8988T (cell line): ENCODE results near the gene PROS1.

Experiments used
- DNase-seq: peaks from one replicate; pipeline ENCODE4 v3.0.0; 2011

PROS1 gene

DNA sequence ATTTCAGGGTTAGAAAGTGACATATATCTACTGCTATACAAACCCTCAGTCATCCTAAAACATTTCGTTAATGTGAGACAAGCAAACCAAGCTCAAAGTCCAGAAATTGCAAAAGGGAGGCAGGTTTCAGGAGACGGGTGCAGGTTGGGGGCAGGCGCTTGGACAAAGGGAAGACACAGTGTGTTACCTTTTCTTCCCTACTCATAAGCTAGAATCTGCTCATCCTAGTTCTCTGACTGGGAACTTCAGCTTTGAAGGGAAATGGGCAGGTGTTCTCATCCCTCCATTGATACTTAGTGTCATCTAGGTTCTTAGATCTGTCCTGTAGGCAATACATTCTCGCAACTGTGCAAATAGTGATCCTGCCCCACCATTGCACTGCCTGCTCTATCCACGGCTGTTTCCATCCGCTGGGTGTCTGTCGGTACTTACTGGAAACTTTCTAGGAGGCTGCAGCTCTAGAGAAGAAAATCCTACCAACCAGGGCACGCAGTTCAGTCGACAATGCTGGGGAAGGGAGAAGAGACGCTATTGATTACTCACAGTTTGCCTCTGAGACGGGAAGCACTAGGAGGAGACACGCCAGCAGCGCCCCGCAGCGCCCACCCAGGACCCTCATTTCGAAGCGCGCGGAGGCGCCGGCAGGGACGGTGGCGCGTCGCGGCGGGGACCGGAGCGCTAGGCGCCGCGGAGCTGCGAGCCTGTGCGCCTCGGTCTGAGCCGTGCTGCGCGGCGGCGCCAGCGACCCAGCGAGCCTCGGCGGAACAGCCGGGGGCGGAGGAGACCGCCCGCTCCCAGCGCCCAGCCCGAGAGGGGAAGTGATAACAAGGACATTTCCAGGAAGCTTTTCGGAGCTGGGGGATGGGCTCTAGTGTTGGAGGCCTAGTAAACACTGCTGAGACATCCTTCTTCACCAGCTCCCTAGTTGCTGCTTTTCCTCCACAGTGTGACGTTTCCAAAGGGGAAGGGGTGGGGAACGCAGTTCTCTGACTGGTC is at the start of gene PROS1:
Gene PROS1, minus strand, starts transcription at position 766 of the 996 bp plus-strand sequence. Its CDS starts 147 bp downstream, at position 619.
- DNase-seq = peak; percentile 40

DNA sequence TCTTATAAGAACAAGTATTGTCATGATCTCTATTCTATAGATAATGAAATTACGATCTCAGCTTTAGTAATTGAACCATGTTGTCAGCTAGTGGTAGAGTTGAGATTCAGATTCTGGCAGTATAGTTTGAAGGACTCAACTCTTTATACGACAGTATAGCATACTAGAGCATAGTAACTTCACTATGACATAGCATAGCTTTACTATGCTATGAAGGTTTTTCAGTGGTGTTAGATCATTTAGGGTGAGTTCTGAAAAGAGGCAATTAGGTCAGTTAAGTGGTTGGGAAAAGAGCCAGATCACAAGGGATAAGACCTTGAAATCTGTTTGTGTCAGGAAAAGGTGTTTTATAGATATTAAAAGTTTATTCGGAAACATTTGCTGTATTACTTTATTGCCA is 46.6 kb upstream of the PROS1 start:
- no peak for DNase-seq

DNA sequence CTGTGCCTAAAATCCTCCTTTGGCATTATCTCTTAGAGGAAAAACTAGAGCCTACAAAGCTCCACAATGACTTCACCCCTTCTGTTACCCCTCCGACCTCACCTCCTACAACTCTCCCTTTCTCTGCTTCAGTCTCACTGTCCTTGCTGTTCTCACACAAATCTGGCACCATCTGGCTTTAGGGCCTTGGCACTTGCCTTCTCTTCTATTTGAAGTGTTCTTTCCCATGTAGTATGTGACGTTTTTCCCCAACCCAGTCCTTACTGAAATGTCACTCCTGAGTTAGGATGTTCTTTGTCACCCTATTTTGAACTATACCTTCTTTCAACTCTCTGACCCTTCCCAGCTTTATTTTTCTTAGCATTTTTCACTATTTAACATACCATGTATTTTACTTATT is 46.0 kb upstream of the PROS1 start:
- no peak for DNase-seq

DNA sequence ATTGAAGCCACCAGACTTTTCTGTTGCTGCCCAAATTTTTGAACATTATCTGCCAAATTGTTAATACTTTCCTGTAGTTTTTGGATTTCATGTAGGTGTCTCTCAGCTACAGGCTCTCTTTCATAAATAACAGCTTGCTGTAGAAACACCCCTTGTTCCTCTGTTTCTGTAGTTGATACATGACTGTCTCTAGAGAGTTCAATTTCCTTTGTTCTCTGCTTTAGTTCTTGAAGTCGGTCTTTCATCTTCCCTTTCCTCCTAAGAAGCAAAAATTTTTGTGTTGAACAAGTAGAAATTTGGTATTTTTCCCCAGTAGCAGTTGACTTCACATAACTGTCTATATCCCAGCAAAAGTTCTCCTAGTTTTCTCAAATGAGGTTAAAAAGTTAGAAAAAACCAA is 41.3 kb upstream of the PROS1 start:
- DNase-seq = no peak

DNA sequence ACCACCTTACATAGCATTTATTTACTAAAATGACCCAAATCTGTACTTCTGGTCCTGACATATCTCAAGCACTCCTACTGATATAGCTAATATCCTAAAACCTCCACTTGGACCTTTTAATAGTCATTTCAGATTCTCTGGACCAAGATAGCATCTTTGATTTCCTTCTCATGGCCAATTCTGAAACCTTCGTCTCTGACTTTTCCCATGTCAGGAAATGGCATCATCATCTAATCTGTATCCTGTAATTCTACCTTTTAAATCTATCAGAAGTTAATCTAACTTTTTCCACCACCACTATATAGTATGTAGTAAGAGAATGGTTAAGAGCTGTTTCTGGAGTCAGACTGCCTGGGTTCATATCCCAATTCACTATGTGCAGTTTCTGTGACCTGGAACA is 38.5 kb upstream of the PROS1 start:
- no peak for DNase-seq

GRCh38 chr3:94011233-94011711 is 37.6 kb upstream of the PROS1 start:
- DNase-seq = no peak

- DNase-seq = no peak
These were observed 35.9 kb upstream of the PROS1 start for GRCh38 chr3:94009608-94010007.

DNA sequence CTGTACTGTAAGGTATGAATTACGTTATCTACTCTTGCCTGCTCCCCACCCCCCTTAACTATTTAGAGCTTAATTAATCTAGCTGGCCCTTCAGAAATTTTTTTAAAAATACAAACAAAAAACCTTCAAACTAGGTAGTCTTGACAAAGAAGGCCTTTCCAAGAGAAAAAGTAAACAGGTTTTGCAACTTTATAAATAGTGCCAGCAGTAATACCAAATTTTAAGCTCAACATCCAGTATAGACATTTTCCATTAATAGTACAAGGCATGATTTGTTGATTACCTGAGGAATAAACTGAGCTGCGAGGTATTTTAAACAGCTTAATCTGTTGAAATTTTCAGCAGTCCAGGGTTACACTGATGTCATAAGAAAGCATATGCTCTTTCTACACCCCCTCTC is 34.6 kb upstream of the PROS1 start:
- no peak for DNase-seq

- DNase-seq = no peak
These were observed 30.7 kb upstream of the PROS1 start for GRCh38 chr3:94004301-94004910.

DNA sequence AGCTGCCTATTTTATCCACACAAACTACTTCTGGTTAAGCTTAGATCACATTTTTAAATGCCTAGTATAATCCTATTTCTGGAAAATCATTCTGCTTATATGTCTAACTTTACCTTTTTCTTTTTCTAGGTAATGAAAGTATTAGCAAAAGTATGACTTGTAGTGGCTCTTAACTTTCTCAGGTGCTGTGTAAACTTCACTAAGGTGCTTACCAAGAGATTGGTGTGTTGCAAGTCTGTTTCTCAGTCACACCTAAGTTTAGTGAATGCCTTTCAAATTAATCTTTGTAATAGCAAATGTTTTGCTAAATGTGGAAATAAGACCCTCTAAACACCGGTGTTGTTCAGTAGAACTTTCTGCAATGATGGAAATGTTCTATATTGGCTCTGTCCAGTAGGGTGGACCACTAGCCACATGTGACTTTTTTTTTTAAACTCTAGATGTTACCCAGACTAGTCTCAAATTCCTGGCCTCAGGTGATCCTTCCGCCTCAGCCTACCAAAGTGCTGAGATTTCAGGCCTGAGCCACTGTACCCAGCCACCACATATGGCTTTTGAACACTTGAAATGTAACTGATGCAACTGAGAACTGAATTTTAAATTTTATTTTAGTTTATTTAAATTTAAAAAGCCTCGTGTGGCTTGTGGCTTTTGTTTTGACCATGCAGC is 28.3 kb upstream of the PROS1 start:
- DNase-seq = no peak

GRCh38 chr3:94001191-94001590 is 27.5 kb upstream of the PROS1 start:
- no peak for DNase-seq

DNA sequence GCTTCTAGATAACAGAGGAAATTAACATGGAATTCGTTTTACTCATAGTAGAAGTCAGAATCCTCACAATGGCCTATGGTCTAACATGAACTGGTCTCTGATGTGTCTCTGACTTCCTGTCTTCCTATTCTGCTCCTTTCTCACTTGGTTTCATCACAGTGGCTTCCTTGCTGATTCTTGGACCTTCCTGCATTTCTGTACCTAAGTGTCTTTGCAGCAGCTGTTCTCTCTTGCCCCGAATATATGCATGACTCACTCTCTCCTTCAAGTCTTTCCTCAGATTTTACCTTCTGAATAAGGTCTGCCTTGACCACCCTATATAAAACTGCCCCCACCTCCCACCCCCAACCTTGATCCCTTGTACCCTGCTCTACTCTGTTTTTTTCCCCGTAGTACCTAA is 20.4 kb upstream of the PROS1 start:
- DNase-seq = no peak

DNA sequence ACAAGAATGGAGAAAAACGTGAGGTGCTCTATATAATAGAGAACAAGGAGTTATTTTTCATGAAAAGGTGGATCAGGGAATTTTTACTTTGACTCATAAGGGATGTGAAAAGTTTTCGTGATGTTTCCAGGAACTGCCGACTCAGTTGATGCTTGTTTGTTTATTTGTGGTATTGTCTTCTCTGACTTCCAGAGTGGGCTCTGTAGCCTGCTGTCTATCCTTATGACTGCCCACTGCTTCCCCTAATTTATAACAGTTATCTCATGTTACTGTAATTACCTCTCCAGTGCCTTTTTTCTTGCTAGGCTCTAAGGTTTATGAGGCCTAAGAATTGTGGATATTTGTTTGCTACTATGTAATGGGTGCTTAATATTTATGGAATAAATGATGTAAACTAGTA is 18.5 kb upstream of the PROS1 start:
- no peak for DNase-seq

- no peak for DNase-seq
These were observed 17.9 kb upstream of the PROS1 start for GRCh38 chr3:93991631-93992030.

DNA sequence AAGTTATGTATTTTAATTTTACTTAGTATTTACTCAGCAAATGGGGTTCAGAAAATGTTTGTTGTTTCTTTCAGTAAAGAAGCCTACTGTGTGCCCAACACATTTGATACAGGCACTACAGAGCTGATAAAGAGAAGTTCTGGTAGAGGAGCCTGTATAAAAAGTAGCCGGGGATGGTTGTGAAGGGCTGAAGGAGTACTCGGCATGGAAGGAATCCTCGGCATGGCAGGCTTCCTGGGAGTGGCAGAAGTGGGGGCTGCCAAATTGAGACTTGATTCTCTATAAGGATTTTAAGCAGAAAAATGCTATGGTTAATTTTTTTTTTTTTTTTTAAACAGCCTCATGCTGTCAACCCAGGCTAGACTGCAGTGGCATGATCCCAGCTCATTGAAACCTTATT is 15.5 kb upstream of the PROS1 start:
- DNase-seq = no peak

DNA sequence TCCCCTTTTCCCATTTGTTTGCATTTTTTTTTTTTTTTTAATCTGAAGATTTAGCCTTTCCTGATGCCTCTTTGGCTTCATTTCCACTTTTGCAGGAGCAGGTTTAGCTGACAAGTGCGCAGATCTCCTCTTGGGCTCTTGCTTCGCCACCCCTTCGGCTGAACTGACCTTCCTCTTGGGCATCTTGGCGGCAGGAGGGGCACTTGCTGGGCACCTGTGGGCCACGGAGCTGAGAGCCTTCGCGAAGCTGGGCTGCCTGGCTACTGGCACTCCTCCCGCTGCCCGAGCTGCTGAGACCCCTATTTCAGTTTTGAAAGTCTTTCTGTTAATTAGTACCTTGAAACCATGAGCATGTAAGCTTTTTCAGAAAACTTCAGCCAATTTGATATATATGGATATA is 15.1 kb upstream of the PROS1 start:
- no peak for DNase-seq

DNA sequence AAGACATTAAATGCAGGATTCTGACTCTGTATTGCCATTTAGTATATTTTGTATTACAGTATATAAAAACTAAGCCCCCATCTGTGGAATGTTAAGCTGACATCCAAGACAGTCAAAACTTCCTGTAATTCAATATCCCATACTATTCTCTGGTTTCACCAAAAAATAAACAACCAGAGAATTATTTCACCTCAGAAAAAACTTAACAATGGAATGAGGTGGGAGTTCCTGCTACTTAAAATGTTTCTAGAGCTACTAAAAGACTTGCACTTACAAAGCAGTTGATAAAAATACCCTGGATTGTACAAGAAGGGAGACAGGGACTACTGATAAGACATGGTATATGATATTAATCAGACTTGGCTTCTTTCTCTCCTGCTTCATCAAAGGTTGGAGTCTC is 14.6 kb upstream of the PROS1 start:
- no peak for DNase-seq

- DNase-seq = no peak
These were observed 10.9 kb upstream of the PROS1 start for GRCh38 chr3:93984618-93985017.

DNA sequence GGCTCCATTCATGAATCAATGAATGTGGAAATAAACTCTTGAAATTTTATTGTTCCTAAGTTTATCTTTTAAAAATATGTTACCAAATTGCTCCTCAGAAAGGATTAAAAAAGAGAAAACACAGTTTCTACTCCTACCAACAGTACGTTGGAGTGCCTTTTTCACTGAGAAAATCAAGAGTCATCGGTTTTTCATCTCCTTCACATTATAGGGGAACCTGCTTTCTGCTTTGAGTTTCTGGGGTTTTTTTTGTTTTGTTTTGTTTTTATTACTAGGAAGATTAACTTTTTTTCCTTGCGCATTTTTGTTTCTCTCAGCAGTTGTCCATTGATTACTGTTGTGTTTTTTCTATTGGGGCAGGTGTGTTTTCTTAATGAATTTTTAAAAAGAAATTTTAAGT is 9.7 kb upstream of the PROS1 start:
- DNase-seq = no peak

DNA sequence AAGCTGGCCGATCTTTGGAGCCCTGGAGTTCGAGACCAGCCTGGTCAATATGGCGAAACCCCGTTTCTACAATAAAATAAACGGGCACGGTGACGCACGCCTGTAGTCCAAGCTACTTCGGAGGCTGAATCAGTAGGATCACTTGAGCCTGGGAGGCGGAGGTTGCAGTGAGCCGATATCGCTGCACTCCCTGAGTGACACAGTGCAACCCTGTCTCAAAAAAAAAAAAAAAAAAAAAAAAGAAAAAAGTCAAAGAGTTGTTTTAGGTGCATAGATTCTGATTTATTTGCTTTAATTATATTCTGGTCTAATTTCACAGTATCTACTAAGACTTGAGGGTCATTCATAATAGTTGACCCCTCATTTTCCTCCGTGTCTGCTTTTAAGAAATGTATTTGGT is 8.0 kb upstream of the PROS1 start:
- DNase-seq = no peak

- DNase-seq = peak; percentile 82
These were observed 6.4 kb upstream of the PROS1 start, which contains the start of gene ARL13B for GRCh38 chr3:93979850-93980676. Gene ARL13B, plus strand, starts transcription at chr3:93980155. Its CDS starts 269 bp downstream, at chr3:93980424.

GRCh38 chr3:93969997-93970396 is 3.7 kb downstream of the PROS1 start:
- DNase-seq = no peak

GRCh38 chr3:93969443-93969842 is 4.3 kb downstream of the PROS1 start:
- DNase-seq = peak; percentile 58
